Middle frontal gyrus (tissue), 1 donor: Measurements from ENCODE around the gene SPRED1.

Experiments
- DNase-seq: peaks from one replicate; pipeline ENCODE4 v3.0.0-alpha.2; 2015; ENCODE audit warnings: low spot score; ENCODE audit errors: extremely low spot score

Gene SPRED1

DNA sequence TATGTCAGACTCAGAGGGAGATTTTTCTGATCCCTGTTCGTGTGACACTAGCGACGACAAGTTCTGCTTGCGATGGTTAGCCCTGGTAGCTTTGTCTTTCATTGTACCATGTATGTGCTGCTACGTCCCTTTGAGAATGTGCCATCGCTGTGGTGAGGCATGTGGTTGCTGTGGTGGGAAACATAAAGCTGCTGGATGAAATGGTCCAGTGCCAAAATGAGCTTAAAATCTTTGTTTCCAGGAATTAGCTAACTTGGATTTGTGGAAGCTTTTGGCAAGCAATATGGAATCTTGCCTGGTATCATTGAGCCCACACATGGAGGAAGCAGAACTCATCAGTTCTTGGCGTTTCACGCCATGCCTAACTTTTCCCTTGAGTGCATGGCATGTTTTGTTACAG is 98.8 kb downstream of the SPRED1 start:
- DNase-seq, result no peak

DNA sequence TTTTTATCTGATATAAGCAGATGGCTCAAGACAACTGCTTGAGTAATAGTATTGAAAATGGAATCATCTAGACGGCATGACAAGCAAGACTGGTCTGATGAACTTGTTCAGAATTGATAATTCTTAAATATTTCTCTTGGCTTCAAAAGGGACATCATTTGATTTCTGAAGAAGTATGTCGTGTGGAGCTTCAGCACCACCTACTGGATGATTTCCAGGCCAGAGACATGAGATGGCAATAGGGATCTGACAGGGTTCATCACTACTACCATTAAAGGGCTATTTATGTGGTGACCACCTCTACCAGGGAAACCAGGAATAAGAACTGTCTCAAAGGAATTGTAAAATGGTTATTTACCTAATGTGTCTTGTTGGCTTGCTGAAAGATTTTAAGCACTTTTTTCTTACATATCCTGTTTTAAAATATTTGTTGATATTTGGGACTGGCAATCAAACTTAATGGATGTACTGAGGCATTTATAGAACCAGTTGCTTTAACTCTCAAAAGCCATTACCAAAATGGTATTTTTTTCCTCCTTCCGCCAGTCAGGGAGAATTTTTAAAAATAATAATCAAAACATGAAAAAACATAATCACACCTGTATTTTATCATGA is 101.8 kb downstream of the SPRED1 start:
- no peak for DNase-seq

DNA sequence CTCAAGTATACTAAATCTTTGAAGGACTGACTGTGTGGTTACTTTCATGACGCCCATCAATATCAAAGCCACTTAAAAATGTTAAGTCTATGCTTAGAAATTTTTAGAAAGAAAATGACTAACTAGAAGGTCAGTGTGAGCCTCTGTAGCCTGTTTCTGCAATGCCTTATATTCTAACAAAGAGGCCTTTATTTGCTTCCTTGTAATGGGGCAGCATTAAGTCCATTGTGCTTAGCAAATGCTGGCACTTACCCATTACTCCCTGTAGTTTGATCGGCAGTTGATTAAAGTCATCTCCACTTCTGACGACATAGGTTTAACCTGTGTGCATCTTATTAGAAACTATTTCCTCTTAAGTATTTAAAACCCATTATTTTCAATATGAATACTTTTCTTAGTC is 109.7 kb downstream of the SPRED1 start:
- no peak for DNase-seq

DNA sequence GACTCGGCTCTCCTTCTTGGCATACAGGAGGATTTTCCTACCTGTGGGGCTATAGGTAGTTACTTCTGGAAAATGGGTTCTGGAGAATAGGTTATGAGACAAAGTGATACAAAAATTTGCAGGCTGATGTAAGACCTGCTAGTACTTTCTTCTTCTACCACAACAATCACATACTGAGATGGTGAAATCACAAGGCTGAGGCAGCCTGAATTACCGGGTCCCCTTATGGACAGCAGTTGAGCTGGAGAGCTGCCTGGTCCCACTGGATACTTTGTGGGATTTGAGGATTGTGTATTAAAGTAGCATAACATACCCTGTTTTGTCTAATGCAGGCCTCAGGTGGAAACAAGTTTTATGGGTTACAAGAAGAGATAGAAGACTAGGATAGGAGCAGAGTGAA is 114.8 kb downstream of the SPRED1 start:
- no peak for DNase-seq

DNA sequence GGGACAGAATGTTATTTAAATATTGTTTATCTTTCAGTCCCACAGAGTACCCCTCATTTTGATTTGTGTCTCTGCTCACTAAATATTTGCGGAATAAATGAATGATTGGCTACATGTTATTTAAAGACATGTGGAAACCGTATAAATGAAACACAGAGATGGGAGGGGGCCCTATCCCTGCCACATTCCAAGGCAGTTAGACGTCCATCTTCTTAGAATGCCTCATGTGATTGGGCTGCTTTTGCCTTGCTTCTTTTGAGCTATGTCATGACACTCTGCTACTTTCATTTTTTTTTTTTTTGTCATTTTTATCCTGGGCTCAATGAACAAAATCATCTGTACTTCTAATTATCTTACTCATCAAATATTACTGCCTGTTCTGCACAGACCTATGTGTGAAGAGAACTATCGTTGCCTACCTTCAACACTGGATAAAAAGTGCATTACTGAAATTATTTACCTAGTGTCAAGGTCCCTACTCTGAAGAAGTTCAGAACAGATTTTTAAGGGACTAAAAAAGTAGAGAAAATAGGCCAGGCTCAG is 117.4 kb downstream of the SPRED1 start:
- no peak for DNase-seq

DNA sequence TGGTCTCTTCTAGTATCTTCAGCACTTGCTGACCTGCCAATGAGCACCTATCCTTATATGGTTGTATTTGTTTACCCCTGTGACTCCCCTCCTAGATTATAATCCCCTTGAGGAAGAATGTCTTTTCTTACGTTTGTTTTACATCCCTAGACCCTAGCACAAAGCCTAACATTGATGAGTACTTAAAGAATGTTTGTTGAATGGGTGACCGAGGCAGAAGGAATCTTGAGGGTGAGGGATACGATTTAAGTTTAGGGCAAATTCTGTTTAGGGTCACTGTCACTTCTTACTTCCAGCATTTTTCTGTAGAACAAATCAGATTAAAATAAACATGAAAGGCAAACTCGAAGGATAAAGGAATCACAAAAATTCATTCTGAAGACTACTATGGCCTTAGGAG is 120.4 kb downstream of the SPRED1 start:
- DNase-seq, result no peak

DNA sequence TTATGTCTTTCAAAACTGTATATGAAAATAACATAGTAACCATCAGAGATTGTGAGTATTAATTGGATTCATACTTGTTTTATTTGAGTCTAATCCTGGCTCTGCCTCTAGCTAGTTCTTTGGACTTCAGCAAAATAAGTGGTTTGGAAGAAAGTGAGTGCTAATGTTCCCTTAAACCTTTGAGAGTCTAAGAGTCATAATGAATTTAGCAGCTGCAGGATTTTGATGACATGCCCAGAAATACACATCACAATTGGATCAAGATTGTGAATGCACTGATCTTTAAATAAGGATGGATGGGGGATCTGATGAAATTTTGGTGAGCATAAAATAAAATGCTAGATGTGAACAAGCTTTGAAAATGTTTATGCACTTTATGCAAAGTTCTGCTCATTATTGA is 121.4 kb downstream of the SPRED1 start:
- DNase-seq, result no peak

DNA sequence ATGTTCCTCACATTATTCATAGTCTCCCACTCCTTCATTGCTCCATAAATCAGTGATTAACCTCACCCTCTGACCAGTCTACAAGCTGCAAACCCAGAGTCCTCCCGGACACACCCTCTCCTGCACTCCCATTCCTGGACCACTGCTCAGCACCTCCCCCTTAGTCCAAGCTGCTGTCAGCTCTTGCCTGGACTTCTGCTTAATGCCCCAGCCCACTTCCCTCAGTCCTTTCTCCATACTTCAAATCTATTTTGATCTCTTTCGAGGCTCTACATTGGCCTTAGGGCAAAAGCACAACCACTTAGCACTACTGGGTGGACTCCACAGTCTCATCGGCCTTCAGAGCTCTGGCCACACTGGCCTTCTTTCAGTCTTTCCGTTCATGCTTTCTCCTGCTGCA is 121.9 kb downstream of the SPRED1 start:
- DNase-seq, result no peak

DNA sequence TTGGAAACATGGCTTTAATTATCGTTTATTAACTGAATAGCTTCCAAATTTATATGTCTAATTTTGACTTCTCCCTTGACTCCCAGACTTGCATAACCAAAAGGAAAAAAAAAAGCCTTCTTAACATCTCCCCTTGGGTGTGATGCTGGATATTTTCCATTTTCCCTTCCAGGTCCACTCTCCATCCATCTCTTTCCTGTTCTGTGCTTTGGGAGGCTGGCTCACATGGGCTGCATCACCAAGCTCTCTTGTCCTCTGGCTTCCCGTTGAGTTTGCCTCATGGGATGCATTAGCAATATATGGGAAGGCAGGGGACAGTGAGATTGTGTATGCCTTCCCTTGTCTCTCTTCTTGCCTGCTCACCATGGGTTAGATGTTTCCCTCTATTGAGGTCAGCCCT is 123.4 kb downstream of the SPRED1 start:
- DNase-seq, result no peak

DNA sequence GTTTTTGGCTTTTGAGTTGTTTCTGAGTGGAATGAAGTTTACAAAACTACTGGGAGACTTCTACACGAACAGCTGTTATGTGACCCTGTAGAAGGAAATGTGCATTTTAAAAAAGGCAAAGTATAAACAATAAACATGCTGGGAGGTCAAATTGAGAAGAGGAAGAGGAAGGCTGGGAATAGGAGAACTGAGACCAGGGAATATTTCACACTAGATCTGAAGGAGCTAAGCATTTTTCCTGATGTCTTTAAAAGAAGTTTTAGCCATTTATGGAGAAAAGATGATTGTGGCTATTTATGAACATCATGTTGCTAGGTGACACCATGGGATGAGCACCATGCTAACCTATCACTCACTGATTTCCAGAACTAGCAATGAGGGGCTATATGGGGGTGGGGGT is 125.0 kb downstream of the SPRED1 start:
- no peak for DNase-seq

DNA sequence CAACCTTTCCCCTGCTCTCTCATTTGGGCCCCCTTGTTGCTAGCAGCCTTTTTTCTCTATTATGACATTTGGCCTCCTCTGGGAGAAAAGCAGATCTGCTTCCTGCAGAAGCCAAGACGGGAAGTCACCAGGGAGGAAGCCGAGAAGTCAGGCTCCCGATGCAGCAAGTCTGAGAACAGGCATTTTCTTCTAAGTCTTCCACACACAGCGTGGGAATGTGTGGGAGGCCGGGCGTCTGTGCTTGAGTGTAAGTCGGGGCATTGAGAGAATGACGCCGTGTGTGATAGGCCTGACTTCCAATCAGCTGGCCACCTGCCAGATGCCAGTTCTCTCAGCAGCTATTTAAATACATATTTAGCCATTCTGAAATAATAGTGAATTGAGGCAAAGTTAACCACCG is 125.5 kb downstream of the SPRED1 start:
- DNase-seq, result no peak

DNA sequence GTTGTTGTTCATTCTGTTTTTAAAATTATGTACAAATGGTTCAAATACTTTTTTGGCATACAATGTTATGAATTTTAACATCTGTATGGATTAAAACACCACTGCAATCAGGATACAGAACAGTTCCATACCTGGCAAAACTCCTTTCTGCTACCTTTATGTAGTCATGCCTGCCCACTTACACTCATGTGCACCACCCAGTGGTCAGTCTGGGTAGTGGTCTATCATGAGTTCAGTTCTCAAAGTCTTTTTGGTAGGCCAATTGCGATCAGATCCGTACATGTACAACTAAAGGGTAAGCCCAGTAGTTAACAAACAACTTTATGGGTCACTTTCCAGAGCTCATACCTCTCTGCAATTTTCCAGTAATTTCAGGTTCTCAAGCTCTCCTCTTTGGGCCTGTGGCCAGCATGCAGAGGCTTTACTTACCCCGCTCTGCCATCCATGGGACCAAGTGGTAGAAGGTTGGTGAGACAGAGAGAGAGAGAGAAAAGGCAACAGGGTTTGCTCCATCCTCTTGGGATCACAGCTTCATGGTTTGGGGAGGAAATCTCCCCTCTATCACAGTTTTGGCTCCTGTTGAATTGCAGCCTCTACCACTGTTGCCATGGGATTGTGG is 137.4 kb downstream of the SPRED1 start:
- no peak for DNase-seq

DNA sequence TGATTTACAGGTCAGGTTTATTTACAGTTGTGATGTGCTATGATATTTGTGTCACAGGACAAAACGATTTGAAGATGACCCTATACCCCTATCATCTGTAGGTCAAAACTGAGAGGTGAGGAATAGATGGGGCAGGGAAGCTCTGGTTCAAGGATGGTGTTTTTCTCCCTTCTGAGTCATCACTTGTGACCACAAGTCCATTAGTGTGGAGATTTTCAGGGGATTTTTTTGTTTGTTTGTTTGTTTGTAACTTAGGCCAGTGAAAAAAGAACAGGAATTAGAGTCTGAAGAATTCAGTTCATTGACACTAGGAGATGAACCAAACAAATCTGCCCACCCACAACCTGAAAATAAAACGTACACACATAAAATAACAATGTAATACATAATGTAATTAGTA is 138.6 kb downstream of the SPRED1 start:
- DNase-seq, result no peak

DNA sequence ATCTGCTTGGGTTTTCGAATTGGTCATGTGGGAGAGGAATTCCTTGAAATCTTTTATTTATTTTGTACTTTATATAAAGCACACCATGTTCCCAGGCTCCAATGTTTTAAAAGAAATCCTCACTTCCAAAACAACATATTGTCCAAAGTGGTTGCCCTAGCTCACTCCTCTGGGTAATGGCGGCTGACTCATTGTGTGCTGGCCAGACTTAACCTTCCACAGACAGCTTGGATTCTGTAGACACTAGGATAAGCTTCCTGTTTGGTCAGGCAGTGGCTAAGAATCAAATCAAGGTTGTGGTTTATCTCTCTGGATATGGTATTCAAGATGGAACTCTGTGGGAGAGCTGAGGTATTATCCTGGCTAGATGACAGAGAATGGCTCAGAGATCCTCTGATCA is 145.5 kb downstream of the SPRED1 start:
- no peak for DNase-seq

DNA sequence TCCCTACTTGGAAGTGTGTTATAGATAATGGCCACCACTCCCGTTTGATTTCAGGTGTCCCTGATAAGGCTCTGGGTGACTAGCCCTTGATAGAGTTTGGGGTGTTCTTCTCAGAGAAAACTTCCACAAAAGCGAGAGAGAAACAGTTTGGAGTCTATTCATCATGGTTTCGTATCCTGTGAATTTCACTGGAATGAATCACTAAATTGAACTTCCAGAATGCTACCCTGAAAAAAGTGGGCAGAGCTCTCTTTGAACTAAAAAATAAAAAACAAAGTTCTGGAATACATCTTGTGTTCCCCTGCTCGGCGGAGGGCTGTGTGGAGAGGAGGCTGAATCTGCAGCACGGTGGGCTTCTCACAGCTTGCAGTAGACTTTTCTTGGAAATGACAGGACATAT is 148.5 kb downstream of the SPRED1 start:
- DNase-seq, result no peak

DNA sequence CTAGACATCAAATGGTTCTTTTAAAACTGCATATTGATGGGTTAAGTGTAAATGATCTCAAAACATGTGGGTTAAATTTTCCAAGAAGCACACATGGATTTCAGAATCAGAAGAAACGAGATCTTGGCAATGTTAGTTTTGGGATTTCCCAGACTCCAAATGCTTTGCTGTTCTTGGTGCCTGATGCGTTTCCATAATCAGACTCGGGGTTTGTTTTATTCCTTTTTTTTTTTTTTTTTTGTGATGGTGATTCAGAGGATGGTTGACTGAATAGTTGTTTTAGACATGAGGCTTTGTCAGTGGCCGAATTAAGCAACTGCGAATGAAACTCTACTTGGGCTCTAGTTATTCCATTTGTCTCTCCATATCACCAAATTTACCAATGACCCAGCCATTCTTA is 149.1 kb downstream of the SPRED1 start:
- DNase-seq, result no peak

DNA sequence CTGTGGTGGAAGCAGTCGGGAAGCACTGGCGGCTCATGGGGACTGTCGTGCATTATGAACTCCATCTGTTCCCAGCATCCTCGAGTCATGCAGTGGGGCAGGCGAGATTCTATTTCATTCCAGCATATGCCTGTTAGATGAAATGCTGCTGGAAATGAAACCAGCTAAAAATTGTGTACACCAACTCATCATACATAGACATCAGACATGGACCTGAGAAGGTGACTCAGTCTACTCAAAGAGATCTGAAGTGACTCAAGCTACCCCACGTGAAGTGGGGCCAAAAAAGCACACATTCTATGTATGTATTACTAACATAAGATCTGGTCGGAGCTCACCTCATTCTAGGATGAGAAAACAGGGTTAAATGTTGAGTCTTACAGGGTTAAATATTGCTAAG is 153.8 kb downstream of the SPRED1 start:
- no peak for DNase-seq
